CD8-positive, alpha-beta memory T cell (primary cell): ENCODE results near the gene TBC1D17. TPM values are rescaled to one million over a fixed set of nuclear protein-coding genes. Genes with fewer than 3 reads are reported as not detected.

Source experiments
- CTCF ChIA-PET: fragments of 350-600 bp; sonication (Branson Sonifier 250); formaldehyde crosslinking; loops from one replicate; lab custom pipeline; 2021; ENCODE audit warnings: antibody characterized with exemption; lab: Charles Lee
- POLR2A ChIA-PET: fragments of 350-600 bp; sonication (Branson Sonifier 250); formaldehyde crosslinking; loops from one replicate; lab custom pipeline; 2021; ENCODE audit warnings: antibody characterized with exemption; lab: Charles Lee
- DNase-seq, 5 donors: peaks; one replicate each; pipeline versions ENCODE4 v3.0.0 to v3.0.0-alpha.2; 2020 to 2022; ENCODE audit warnings: mixed read lengths in 1 of 5
- H3K27ac ChIP-seq: one replicate; pipeline ENCODE4 v1.7.0; 2013; ENCODE audit warnings: low read depth, mild to moderate bottlenecking, low read length, moderate library complexity
- H3K27me3 ChIP-seq: 2 replicates; pipeline ENCODE4 v1.7.0; 2013; ENCODE audit warnings: low read length, mild to moderate bottlenecking; ENCODE audit not compliant: insufficient read depth, poor library complexity, severe bottlenecking
- H3K36me3 ChIP-seq: 2 replicates; pipeline ENCODE4 v1.7.0; 2013; ENCODE audit warnings: mild to moderate bottlenecking, low read length, moderate library complexity; ENCODE audit not compliant: insufficient read depth
- H3K4me1 ChIP-seq: 2 replicates; pipeline ENCODE4 v1.7.0; 2013; ENCODE audit warnings: mild to moderate bottlenecking, low read length, moderate library complexity; ENCODE audit not compliant: insufficient read depth
- H3K4me3 ChIP-seq: 2 replicates; pipeline ENCODE4 v1.7.0; 2013; ENCODE audit warnings: mild to moderate bottlenecking, low read length
- H3K9me3 ChIP-seq: 2 replicates; pipeline ENCODE4 v1.7.0; 2013; ENCODE audit warnings: mild to moderate bottlenecking, low read length
- H3K27ac Mint-ChIP-seq, 8 donors: one replicate each; pipeline ENCODE4 v1.8.0; 2020 to 2021; ENCODE audit warnings: mixed read lengths in 8 of 8, mild to moderate bottlenecking in 6 of 8, inconsistent platforms in 3 of 8, moderate library complexity in 3 of 8
- H3K27me3 Mint-ChIP-seq, 2 donors: one replicate each; pipeline ENCODE4 v1.8.0; 2020 to 2021; ENCODE audit warnings: mixed read lengths in 2 of 2, mild to moderate bottlenecking in 1 of 2, moderate library complexity in 1 of 2
- H3K36me3 Mint-ChIP-seq, 3 donors: one replicate each; pipeline ENCODE4 v1.8.0; 2020 to 2021; ENCODE audit warnings: mixed read lengths in 3 of 3, inconsistent platforms in 1 of 3, mild to moderate bottlenecking in 1 of 3
- H3K4me1 Mint-ChIP-seq, 3 donors: one replicate each; pipeline ENCODE4 v1.8.0; 2020 to 2021; ENCODE audit warnings: mixed read lengths in 3 of 3, inconsistent platforms in 1 of 3, mild to moderate bottlenecking in 1 of 3
- H3K4me3 Mint-ChIP-seq, 7 donors: one replicate each; pipeline ENCODE4 v1.8.0; 2020 to 2021; ENCODE audit warnings: mixed read lengths in 7 of 7, mild to moderate bottlenecking in 6 of 7, moderate library complexity in 4 of 7, inconsistent platforms in 2 of 7
- H3K9me3 Mint-ChIP-seq, 5 donors: one replicate each; pipeline ENCODE4 v1.8.0; 2020 to 2022; ENCODE audit warnings: mixed read lengths in 5 of 5, mild to moderate bottlenecking in 3 of 5, moderate library complexity in 2 of 5, inconsistent platforms in 1 of 5
- polyA plus RNA-seq: library from polyadenylated mRNA; unstranded; fragments of 300-500 nt; fragmentation: Illumina TruSeq; gene quantifications from one replicate; pipeline ENCODE4 v1.2.3, GENCODE V29; 2021
- total RNA-seq, 2 experiments: library from RNA; stranded (reverse); gene quantifications; one replicate each; pipeline ENCODE4 v1.2.3, GENCODE V29; 2021

The TBC1D17 gene
- total and polyA plus RNA-seq, 3 experiments from 2014 or later = 16.8 to 33.5 (median 31.7) TPM

- Histone ChIP-seq H3K36me3 (no peaks in the 10 kb centered on the region), H3K4me3 (no peak overlapping the region), H3K27ac (no peak overlapping the region), H3K9me3 (no peaks in the 10 kb centered on the region), H3K27me3 (no peaks in the 10 kb centered on the region), H3K4me1 (peaks cover 2% of the 10 kb centered on the region)
- Mint-ChIP-seq H3K27me3 (no peaks in the 10 kb centered on the region), H3K4me1 (peaks cover 2 to 7% (median 4%) of the 10 kb centered on the region in 3 donors), H3K27ac (no peak overlapping the region), H3K9me3 (no peaks in the 10 kb centered on the region), H3K36me3 (peaks cover 7 to 19% (median 10%) of the 10 kb centered on the region in 3 donors), H3K4me3 (no peak overlapping the region)
- DNase-seq = no peak
- ChIA-PET POLR2A (no interaction called here), CTCF (interaction anchor here (1.2 kb wide), 1 partner anchor 121 kb away, joined by 4 read pairs; no protein-coding TSS in a partner anchor)
Measured at GRCh38 chr19:49843265-49843664, 34.2 kb upstream of the TBC1D17 start.

DNA sequence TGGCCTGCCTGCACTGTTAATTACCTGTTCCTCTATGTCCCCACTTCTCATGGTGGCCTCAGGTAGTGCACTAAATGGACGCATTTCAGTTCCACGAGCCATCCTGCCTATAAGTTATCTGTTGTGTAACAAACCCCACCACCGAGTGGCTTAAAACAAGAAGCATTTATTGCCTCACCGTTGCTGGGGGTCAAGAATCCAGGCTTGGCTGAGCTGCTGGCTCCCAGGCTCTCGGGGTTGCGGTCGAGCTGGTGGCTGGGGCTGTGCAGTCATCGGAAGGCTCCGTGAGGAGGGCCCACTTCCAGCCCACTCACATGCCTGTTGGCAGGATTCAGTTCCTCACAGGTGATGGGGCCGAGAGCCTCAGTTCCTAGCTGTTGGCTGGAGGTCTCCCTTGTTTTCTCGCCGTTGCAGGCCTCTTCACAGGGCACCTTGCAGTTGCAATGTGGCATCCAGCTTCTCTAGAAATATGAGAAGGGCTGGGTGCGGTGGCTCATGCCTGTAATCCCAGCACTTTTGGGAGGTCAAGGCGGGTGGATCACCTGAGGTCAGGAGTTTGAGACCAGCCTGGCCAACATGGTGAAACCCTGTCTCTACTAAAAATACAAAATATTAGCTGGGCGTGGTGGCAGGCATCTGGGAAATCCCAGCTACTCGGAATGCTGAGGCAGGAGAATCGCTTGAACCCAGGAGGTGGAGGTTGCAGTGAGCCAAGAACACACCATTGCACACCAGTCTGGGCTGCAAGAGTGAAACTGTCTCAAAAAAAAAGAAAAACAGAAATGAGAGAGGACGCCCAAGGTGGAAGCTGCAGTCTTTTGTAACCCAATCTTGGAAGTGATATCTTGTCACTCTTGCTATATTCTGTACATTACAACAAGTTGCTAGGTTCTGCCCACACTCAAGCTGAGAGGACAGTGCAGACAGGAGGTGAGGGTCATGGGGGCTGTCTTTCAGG, 33.1 kb upstream of the TBC1D17 start:
- no peak overlapping the region for H3K4me3 Mint-ChIP-seq
- Histone ChIP-seq H3K4me1 (peaks cover 9% of the 10 kb centered on the region), H3K9me3 (no peaks in the 10 kb centered on the region), H3K27me3 (no peaks in the 10 kb centered on the region), H3K4me3 (no peak overlapping the region), H3K36me3 (no peaks in the 10 kb centered on the region), H3K27ac (no peak overlapping the region)
- no peaks in the 10 kb centered on the region for H3K27me3 Mint-ChIP-seq
- H3K9me3 Mint-ChIP-seq = no peaks in the 10 kb centered on the region
- DNase-seq = no peak
- CTCF ChIA-PET = interaction anchor here (0.6 to 1.2 kb wide), 4 partner anchors 80 to 122 kb away, joined by 3 to 4 read pairs (median 3); no protein-coding TSS in a partner anchor
- no peak overlapping the region for H3K27ac Mint-ChIP-seq
- peaks cover 0 to 8% (median 0%) of the 10 kb centered on the region in 3 donors for H3K36me3 Mint-ChIP-seq
- peaks cover 12 to 17% (median 14%) of the 10 kb centered on the region in 3 donors for H3K4me1 Mint-ChIP-seq
- POLR2A ChIA-PET = no interaction called here

DNA sequence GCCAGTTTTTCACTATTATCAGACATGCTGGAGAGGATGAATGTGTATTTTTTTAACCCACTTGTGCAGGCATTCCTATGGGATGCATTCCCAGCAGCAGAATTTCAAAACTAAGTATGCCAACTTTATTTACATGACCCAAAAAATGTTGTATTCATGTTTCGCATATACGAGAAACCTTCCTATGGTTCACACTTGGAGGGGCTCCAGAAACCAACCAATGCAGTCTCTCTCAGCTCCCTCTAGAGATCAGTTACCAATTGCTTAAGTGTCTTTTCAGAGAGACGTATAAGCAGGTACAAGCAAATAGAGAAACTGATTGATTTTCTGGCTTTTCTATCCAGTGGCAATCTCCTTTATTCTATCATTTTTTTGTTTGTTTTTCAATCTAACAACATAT, 32.1 kb upstream of the TBC1D17 start:
- Mint-ChIP-seq H3K4me1 (peaks cover 19 to 26% (median 21%) of the 10 kb centered on the region in 3 donors), H3K9me3 (no peaks in the 10 kb centered on the region), H3K27ac (no peak overlapping the region), H3K4me3 (no peak overlapping the region), H3K27me3 (no peaks in the 10 kb centered on the region), H3K36me3 (peaks cover 0 to 4% (median 0%) of the 10 kb centered on the region in 3 donors)
- peaks cover 15% of the 10 kb centered on the region for H3K4me1 ChIP-seq
- H3K4me3 ChIP-seq = no peak overlapping the region
- no peaks in the 10 kb centered on the region for H3K27me3 ChIP-seq
- ChIA-PET POLR2A (no interaction called here), CTCF (no interaction called here)
- DNase-seq = no peak
- H3K9me3 ChIP-seq = no peaks in the 10 kb centered on the region
- H3K36me3 ChIP-seq = no peaks in the 10 kb centered on the region
- H3K27ac ChIP-seq = no peak overlapping the region

DNA sequence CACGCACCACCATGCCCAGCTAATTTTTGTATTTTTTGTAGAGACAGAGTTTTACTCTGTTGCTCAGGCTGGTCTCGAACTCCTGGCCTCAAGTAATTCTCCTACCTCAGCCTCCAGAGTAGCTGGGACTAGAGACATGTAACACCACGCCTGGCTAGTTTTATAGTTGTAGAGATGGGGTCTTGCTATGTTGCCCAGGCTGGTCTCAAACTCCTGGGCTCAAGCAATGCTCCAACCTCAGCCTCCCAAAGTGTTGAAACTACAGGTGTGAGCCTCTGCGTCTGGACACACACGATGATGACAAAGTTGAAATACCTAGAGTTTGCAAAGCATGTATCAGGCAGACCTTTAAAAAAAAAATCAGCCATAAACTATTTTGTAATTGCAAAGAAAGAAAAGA, 31.1 kb upstream of the TBC1D17 start:
- Mint-ChIP-seq H3K36me3 (peaks cover 0 to 5% (median 0%) of the 10 kb centered on the region in 3 donors), H3K9me3 (no peaks in the 10 kb centered on the region), H3K27me3 (peaks cover 0 to 2% of the 10 kb centered on the region in 2 donors), H3K27ac (peak overlapping the region in 1 of 8 donors; percentile 72), H3K4me3 (no peak overlapping the region), H3K4me1 (peaks cover 21 to 29% (median 21%) of the 10 kb centered on the region in 3 donors)
- no peak for DNase-seq
- H3K27me3 ChIP-seq = no peaks in the 10 kb centered on the region
- no peaks in the 10 kb centered on the region for H3K9me3 ChIP-seq
- H3K27ac ChIP-seq = no peak overlapping the region
- peaks cover 15% of the 10 kb centered on the region for H3K4me1 ChIP-seq
- H3K36me3 ChIP-seq = no peaks in the 10 kb centered on the region
- ChIA-PET POLR2A (no interaction called here), CTCF (no interaction called here)
- H3K4me3 ChIP-seq = no peak overlapping the region

DNA sequence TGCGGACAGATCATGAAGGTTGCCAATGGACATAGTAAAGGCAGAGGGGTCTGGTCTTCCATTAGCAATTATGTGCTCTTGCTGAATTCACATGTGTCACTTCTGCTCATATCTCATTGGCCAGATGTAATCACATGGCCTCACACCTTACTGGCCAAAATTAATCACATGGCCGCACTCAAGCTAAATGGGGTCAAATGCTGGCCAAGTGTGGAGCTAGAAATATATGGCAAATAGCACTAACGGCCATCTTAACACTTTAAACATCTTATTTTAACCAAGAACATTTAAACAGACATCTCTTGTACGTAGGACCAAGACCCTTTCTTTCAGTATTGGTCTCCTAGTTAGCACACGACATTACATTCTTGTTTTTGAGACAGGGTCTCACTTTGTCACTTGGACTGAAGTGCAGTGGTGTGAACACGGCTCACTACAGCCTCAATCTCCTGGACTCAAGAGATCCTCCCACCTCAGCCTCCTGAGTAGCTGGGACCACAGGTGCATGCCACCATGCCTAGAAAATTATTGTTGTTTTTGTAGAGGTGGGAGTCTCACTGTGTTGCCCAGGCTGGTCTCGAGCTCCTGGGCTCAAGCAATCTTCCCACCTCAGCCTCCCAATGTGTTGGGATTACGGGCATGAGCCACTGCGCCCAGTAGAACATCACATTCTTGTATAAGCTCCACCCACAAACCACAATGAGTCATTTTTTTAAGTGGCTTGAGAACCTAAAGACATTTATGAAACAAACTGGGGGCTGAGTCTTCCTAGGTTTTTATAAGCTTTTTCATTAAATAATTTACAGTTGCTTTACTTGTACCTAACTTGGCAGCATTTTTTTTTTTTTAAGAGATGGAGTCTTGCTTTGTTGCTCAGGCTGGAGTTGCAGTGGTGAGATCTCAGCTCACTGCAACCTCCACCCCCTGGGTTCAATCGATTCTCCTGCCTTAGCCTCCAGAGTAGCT, 29.5 kb upstream of the TBC1D17 start:
- Mint-ChIP-seq H3K4me3 (peak overlapping the region in 4 of 7 donors; percentile 6 to 87 (median 32)), H3K36me3 (peaks cover 0 to 10% (median 0%) of the 10 kb centered on the region in 3 donors), H3K27ac (peak overlapping the region in 3 of 8 donors; percentile 25 to 89 (median 54)), H3K27me3 (peaks cover 0 to 4% of the 10 kb centered on the region in 2 donors), H3K9me3 (no peaks in the 10 kb centered on the region), H3K4me1 (peaks cover 32 to 42% (median 34%) of the 10 kb centered on the region in 3 donors)
- peak overlapping the region; percentile 12 for H3K27ac ChIP-seq
- peaks cover 27% of the 10 kb centered on the region for H3K4me1 ChIP-seq
- H3K36me3 ChIP-seq = no peaks in the 10 kb centered on the region
- H3K9me3 ChIP-seq = no peaks in the 10 kb centered on the region
- ChIA-PET POLR2A (interaction anchor here (0.6 to 1.1 kb wide), 2 partner anchors 21 to 27 kb away, joined by 4 read pairs; no protein-coding TSS in a partner anchor), CTCF (interaction anchor here (0.5 to 0.9 kb wide), 2 partner anchors 17 to 130 kb away, joined by 3 read pairs; no protein-coding TSS in a partner anchor)
- no peaks in the 10 kb centered on the region for H3K27me3 ChIP-seq
- no peak overlapping the region for H3K4me3 ChIP-seq
- DNase-seq = no peak

DNA sequence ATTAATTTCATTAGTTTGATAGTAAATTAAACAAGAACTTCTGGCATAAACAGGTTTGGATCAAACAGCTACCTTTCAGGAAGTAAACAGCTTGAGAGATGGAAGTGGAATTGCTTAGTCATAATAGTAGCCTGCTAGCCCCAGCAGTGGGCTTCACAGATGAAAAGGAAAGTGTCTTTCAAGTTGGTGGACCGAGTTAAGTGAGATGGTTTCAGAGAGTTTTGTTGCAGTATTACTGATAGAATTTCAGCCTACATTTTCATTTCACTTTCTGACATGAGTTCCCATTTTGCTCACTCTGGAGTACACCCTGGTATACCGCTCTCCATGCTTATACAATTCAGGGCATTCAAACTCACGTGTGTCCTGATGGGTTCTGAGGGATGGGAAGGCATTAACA, 28.6 kb upstream of the TBC1D17 start:
- Histone ChIP-seq H3K4me1 (peaks cover 30% of the 10 kb centered on the region), H3K9me3 (no peaks in the 10 kb centered on the region), H3K4me3 (no peak overlapping the region), H3K36me3 (no peaks in the 10 kb centered on the region), H3K27ac (no peak overlapping the region), H3K27me3 (no peaks in the 10 kb centered on the region)
- peaks cover 38 to 48% (median 38%) of the 10 kb centered on the region in 3 donors for H3K4me1 Mint-ChIP-seq
- CTCF ChIA-PET = interaction anchor here (0.9 kb wide), 1 partner anchor 131 kb away, joined by 3 read pairs; no protein-coding TSS in a partner anchor
- POLR2A ChIA-PET = interaction anchor here (1.1 kb wide), 1 partner anchor 21 kb away, joined by 4 read pairs; no protein-coding TSS in a partner anchor
- peaks cover 0 to 4% of the 10 kb centered on the region in 2 donors for H3K27me3 Mint-ChIP-seq
- no peak for DNase-seq
- peaks cover 0 to 10% (median 0%) of the 10 kb centered on the region in 3 donors for H3K36me3 Mint-ChIP-seq
- H3K4me3 Mint-ChIP-seq = peak overlapping the region in 5 of 7 donors; percentile 4 to 95 (median 57)
- H3K27ac Mint-ChIP-seq = peak overlapping the region in 3 of 8 donors; percentile 22 to 90 (median 89)
- no peaks in the 10 kb centered on the region for H3K9me3 Mint-ChIP-seq
